CD4-positive, alpha-beta T cell treated with Interferon alpha-2 for 1 hour (primary cell): Measurements from ENCODE around the gene IL31RA.

ENCODE experiments used
- DNase-seq, 2 donors: peaks; one replicate each; pipeline ENCODE4 v3.0.0-alpha.2; 2020 to 2022

The IL31RA gene

DNA sequence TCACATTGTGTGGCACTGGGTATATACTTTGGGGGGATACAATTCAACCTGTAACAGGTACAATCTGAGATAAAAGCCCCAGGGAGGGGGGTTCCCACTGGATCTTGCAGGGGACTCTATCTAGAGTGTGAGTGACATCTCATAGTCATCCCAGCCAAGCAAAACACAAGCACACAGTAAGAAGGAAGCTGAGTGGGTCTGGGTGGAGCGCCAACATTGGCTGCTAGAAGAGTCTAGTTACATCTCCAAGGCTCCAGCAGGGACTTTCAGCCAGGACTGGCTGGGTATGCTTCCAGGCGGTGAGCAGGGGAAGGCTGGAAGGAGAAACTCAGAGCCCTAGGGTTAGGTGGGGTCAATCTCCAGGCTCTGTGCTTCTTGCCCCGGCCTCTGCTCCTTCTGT, 53.0 kb downstream of the IL31RA start:
- no peak for DNase-seq

DNA sequence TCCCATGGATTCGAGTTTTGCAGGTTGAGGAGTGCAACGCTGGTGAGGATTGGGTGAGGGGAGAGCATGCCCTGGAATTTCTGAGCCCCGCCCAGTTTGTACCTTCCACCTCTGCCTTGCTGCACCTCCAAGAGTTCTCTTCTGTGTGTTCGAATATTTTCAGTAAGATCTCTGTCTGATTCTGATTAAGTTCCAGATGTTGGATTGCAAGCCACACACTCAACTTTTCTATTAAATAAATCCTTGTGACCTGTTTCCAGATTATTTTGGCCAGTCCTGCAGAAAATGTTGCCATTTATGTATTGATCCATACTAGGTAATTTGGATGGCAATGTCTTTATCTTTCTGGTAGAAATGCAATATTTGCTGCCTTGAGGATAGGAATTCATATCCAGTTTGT, 54.1 kb downstream of the IL31RA start:
- DNase-seq, result no peak

DNA sequence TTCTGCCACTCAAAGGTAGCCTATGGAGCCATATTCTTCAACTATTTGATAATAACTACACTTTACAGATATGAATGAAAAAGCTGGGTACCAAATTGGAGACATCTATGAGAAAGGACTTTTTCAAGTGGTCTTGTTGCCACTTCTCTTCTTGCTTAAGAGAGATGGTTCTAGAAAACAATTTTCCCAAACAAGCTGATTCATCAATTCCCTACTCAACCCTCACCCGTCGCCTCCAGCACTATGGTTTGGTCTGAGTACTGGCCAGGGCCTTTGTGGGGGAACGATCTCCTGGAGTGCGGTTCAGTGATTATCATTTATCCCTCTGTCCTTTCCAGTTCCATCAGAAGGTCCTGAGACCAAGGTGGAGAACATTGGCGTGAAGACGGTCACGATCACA, 56.8 kb downstream of the IL31RA start:
- no peak for DNase-seq

- no peak for DNase-seq
Observed at GRCh38 chr5:55908804-55909203, 57.6 kb downstream of the IL31RA start.

DNA sequence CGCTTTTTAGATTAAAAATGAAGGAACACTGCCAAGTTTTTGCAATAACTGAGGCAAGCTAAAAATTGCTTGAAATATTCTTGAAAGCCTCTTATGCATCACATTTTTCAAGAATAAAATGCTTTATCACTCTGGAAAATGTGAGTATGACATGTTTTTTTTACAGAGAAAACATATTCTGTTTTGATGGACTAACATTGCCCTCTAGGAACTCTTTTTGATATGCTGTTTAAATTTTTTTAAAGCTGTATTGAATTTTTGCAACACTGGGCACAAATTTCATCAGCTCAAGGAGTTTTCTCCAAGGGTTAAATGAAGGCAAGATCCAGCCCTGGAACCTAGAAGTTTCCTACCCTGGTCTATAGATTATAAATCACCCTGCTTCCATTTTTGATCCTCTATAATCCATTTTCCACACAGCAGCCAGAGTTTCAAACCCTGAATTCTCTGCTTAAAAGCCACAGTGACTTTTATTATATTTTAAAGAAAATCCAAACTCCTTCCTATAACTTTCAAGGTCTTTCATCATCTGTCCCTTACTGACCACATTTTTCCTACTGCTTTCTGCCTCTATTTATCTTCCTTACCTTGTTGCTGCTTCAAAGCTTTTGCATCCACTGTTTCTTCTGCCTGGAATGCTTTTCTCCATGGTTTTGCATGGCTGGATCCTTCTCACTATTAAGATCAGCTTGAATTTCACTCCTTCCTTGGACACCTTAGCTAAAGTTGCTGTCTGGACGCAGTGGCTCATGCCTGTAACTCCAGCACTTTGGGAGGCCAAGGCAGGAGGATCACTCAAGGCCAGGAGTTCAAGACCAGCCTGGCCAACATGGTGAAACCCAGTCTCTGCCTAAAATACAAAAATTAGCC, 60.9 kb downstream of the IL31RA start:
- no peak for DNase-seq

DNA sequence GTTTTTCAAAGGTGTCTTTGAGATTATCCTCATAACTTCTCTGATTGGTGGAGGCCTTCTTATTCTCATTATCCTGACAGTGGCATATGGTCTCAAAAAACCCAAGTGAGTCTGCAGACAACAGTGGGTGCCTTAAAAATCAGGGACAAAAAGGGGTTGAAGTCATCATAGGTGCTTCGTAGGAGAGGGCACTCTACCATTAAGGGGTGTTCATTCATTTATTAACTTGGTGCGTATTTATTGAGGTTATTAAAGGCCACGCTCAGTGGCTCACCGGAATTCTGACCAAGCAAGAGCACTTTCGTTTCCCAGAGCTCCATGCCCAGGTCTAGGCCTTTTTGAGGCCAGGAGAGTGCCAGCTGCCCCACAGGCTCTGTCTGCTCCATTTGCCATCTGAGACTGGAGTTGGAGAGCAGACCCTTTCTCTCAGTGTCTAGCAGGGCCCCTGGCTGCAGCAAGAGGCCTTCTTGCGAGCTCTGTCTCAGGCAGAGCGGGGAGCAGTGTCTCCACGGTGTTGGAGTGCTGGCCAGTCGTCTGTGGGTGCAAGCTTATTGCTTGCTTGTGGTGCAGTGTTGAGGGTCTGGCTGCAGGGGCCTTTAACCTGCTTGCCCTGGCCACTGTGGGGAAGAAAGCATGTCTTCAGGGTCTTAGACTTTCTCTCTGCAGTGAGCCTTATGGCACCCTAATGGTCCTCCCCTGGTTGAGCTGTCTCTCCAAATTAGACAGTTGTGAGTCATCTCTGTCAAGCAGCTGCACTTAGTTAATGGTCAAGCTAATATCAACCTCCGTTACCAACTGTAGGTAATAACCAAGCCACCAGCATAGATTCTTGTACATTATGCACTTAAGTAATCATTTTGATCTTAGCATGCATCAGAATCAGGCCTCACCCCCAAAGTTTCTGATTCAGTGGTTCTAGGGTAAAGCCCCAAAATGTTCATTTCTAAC, 62.6 kb downstream of the IL31RA start:
- no peak for DNase-seq

DNA sequence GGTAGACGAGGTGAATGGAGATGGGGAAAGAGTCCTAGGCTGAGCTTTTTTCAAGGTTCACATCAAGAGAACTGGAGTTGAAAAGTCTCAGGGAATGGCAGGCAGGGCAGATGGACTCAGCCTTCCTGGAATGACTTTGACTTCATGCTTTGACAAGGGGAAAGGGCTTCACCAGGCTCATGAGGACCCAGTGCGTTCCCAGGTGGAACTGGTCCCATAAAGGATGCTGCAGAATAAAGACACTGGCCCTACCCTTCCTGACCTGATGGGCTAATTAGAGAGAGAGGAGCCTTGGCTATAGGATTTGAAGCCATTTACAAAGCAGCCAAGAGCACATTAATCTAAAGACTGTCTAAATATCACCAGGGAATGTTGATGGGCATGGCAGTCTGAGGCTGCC, 63.8 kb downstream of the IL31RA start:
- no peak for DNase-seq

GRCh38 chr5:55915783-55916182, 64.6 kb downstream of the IL31RA start:
- no peak for DNase-seq

GRCh38 chr5:55916986-55917385, 65.8 kb downstream of the IL31RA start:
- no peak for DNase-seq

- DNase-seq, result no peak
Observed at GRCh38 chr5:55917402-55918086, 66.4 kb downstream of the IL31RA start.

GRCh38 chr5:55918087-55919035, 67.2 kb downstream of the IL31RA start:
- DNase-seq, result no peak

- no peak for DNase-seq
Observed at GRCh38 chr5:55919625-55920024, 68.5 kb downstream of the IL31RA start.

DNA sequence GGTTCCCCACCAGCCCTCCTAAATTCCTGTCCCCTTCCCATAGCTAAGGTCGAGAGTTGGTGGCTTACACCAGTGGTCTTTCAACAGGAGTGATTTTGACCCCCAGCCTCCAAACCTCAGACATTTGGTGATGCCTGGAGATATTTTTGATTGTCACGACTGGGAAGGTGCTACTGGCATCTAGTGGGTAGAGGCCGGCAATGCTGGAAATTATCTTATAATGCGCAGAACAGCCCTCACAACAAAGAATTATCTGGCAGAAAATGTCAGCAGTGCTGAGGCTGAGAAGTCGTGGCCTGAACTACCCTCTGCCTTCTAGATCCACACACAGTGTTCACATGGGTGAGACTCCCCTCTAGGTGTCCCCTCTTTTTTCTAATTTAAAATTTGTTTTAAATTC, 69.6 kb downstream of the IL31RA start:
- DNase-seq, result no peak

DNA sequence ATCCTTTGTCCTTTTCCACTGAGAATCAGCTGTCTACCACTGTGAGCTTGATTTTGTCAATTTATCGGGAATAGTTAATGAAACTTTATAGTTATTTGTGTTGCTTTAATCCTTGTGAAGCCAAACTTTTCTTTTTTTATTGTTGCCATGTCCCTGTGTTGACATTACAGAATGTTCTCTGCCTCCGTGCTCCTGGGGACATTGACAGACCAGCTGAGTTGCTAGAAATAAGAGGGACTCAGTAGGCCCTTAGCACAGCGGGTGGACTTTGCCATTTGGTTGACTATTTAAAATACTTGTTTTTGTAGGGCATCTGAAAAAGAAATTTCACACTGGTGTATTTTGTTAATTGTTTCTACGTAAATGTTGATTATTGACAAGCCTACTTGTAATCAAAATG, 70.5 kb downstream of the IL31RA start:
- no peak for DNase-seq

DNA sequence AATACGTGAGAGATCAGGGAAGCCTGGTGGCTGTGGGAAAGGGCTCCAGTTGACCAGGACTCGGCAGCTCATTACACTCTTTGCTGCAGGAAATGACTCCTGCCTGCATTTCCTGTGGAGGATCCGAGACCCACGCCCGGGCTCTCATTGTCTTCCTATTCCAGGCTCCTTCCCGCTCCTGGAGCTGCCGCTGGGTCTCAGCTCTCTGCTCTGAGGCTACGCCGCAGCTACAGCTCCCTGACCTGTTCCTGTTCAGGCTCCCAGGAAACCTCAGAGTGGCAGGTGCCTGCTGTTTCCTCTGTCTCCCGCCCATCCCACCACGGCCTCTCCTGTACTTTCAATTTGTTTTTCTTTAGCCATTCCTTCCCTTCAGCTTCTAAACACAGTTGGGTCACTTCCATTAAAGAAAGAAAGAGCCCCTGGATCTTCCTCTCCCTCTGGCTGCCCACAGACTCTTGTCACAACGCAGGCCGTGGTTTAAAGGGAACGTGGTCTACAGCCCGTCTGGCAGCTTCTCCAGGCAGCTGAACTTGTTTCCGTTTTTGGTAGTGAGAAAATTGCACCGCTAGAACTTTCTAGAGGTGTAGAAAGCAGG, 72.1 kb downstream of the IL31RA start:
- DNase-seq, result peak in 1 of 2 donors; percentile 18

- no peak for DNase-seq
Observed at GRCh38 chr5:55923865-55924500, 72.8 kb downstream of the IL31RA start.

- no peak for DNase-seq
Observed at GRCh38 chr5:55924744-55925143, 73.6 kb downstream of the IL31RA start.

DNA sequence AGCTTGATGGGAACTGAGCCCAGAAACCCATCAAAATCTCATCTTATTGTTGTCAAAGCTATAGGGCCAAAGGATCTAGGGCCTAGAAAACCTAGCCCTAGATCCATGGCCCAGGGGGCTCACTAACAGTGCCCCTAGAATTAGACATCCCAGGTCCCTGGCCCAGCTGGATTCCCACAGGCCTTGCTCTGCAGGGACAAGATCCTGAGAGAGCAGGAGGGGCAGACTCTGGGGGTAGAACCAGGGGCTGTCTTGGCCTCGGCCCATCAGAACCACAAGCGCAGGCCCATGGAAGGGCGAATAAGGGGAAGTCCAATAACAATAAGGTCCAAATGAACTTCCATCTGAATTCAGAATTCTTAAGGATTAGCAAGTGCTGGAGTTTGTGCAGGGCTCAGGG, 74.0 kb downstream of the IL31RA start:
- DNase-seq, result no peak

- no peak for DNase-seq
Observed at GRCh38 chr5:55925712-55926111, 74.6 kb downstream of the IL31RA start.

- DNase-seq, result no peak
Observed at GRCh38 chr5:55926476-55926875, 75.3 kb downstream of the IL31RA start.
